Measurements from ENCODE around the gene C1QTNF4. TPM values are rescaled to one million over a fixed set of nuclear protein-coding genes. Genes with fewer than 3 reads are reported as not detected.

The C1QTNF4 gene
- total and polyA plus RNA-seq, 2 experiments from 2014 or later = 50.8 to 80.9 TPM

GRCh38 chr11:47615249-47615648, 21.0 kb upstream of the C1QTNF4 start:
- TF ChIP-seq CTCF (IDR thresholded peaks at IDR 0.05; ENCODE audit: low read depth, low read length) = no peak

GRCh38 chr11:47611348-47611794, 17.2 kb upstream of the C1QTNF4 start:
- Histone ChIP-seq H3K4me3 (no peak overlapping the region), H3K36me3 (no peaks in the 10 kb centered on the region), H3K27me3 (no peaks in the 10 kb centered on the region), H3K4me1 (ENCODE audit: low read depth) (peaks cover 21% of the 10 kb centered on the region), H3K9me3 (ENCODE audit: low read depth) (no peaks in the 10 kb centered on the region), H3K27ac (no peak overlapping the region)
- no peak for TF ChIP-seq CTCF (IDR thresholded peaks at IDR 0.05; ENCODE audit: low read depth, low read length)
- no peak for DNase-seq (ENCODE audit: low read depth in 1 of 2, low spot score in 1 of 2)

More at GRCh38 chr11:47615249-47615648, 21.0 kb upstream of the C1QTNF4 start:
- H3K4me3 ChIP-seq = no peak overlapping the region
- peaks cover 15% of the 10 kb centered on the region for H3K36me3 ChIP-seq
- no peaks in the 10 kb centered on the region for H3K4me1 ChIP-seq (ENCODE audit: low read depth)
- H3K27me3 ChIP-seq = no peaks in the 10 kb centered on the region
- H3K27ac ChIP-seq = no peak overlapping the region
- no peaks in the 10 kb centered on the region for H3K9me3 ChIP-seq (ENCODE audit: low read depth)
- no peak for DNase-seq (ENCODE audit: low read depth in 1 of 2, low spot score in 1 of 2)

- Histone ChIP-seq H3K9me3 (ENCODE audit: low read depth) (no peaks in the 10 kb centered on the region), H3K36me3 (no peaks in the 10 kb centered on the region), H3K4me3 (no peak overlapping the region), H3K4me1 (ENCODE audit: low read depth) (peaks cover 35% of the 10 kb centered on the region), H3K27me3 (no peaks in the 10 kb centered on the region), H3K27ac (no peak overlapping the region)
- DNase-seq (ENCODE audit: low read depth in 1 of 2, low spot score in 1 of 2) = no peak
- no peak for TF ChIP-seq CTCF (IDR thresholded peaks at IDR 0.05; ENCODE audit: low read depth, low read length)
These were observed 15.5 kb upstream of the C1QTNF4 start for GRCh38 chr11:47609675-47610074.

- Histone ChIP-seq H3K36me3 (no peaks in the 10 kb centered on the region), H3K9me3 (ENCODE audit: low read depth) (no peaks in the 10 kb centered on the region), H3K4me3 (peak overlapping the region; percentile 14), H3K27ac (peak overlapping the region; percentile 88), H3K4me1 (ENCODE audit: low read depth) (peaks cover 35% of the 10 kb centered on the region), H3K27me3 (no peaks in the 10 kb centered on the region)
- peak; percentile 67 to 93 for DNase-seq (ENCODE audit: low read depth in 1 of 2, low spot score in 1 of 2)
- no peak for TF ChIP-seq CTCF (IDR thresholded peaks at IDR 0.05; ENCODE audit: low read depth, low read length)
These were observed 13.2 kb upstream of the C1QTNF4 start for GRCh38 chr11:47607380-47607779.

- Histone ChIP-seq H3K4me3 (peak overlapping the region; percentile 14), H3K9me3 (ENCODE audit: low read depth) (no peaks in the 10 kb centered on the region), H3K27ac (peak overlapping the region; percentile 88), H3K4me1 (ENCODE audit: low read depth) (peaks cover 35% of the 10 kb centered on the region), H3K27me3 (no peaks in the 10 kb centered on the region), H3K36me3 (no peaks in the 10 kb centered on the region)
- peak; percentile 42 to 88 for DNase-seq (ENCODE audit: low read depth in 1 of 2, low spot score in 1 of 2)
- TF ChIP-seq CTCF (IDR thresholded peaks at IDR 0.05; ENCODE audit: low read depth, low read length) = no peak
These were observed 12.5 kb upstream of the C1QTNF4 start for GRCh38 chr11:47606731-47607130.
